Measurements from ENCODE around the gene LNX1. TPM values are rescaled to one million over a fixed set of nuclear protein-coding genes. Genes with fewer than 3 reads are reported as not detected.

LNX1 gene
- polyA plus RNA-seq, 1 donor (not counting 4 experiments of a cell fraction or from before 2014, with no cell fraction given) = 0.22 TPM

- Histone ChIP-seq H3K9me1 (ENCODE audit: control insufficient read depth, extremely low read depth, insufficient read depth, low read length) (no peaks in the 10 kb centered on the region), H3K27ac (ENCODE audit: control insufficient read depth, insufficient read depth, low read length) (no peak overlapping the region), H2AFZ (ENCODE audit: control insufficient read depth, low read length) (no peak overlapping the region), H3K27me3 (ENCODE audit: control insufficient read depth, extremely low read depth, insufficient read depth, low read length) (no peaks in the 10 kb centered on the region), H3K4me2 (ENCODE audit: control insufficient read depth, extremely low read depth, insufficient read depth, low read depth, low read length) (no peak overlapping the region), H3K4me3 (ENCODE audit: control insufficient read depth in 2 of 3, extremely low read depth in 1 of 3, insufficient read depth in 2 of 3, low read depth in 1 of 3, low read length in 3 of 3) (no peak overlapping the region), H3K4me1 (ENCODE audit: control insufficient read depth, extremely low read depth, insufficient read depth, low read length) (no peaks in the 10 kb centered on the region), H3K9me3 (ENCODE audit: control insufficient read depth, low read depth, low read length) (no peaks in the 10 kb centered on the region), H3K9ac (ENCODE audit: control insufficient read depth, extremely low read depth, insufficient read depth, low read length) (no peak overlapping the region), H4K20me1 (ENCODE audit: control insufficient read depth, extremely low read depth, insufficient read depth, low read length) (no peaks in the 10 kb centered on the region), H3K79me2 (ENCODE audit: control insufficient read depth, insufficient read depth, low read length) (no peaks in the 10 kb centered on the region), H3K36me3 (ENCODE audit: control insufficient read depth in 2 of 2, extremely low read depth in 1 of 2, insufficient read depth in 2 of 2, low read length in 2 of 2) (no peaks in the 10 kb centered on the region)
- dilution Hi-C loops (cut with MboI; ENCODE audit: extremely low pct_ligation_motif_present, low sequenced_read_pairs) = no loop called here
- FAIRE-seq (no peak), DNase-seq (ENCODE audit: low read depth, low spot score) (no peak)
- TF ChIP-seq CTCF (optimal IDR thresholded peaks at IDR 0.05 in 1 of 3, IDR thresholded peaks at IDR 0.05 in 1 of 3, conservative IDR thresholded peaks at IDR 0.05 in 1 of 3; ENCODE audit: extremely low read depth in 1 of 3, insufficient read depth in 2 of 3, low read length in 3 of 3) (no peak), EZH2 (IDR thresholded peaks at IDR 0.05; ENCODE audit: low read length) (no peak)
Measured at GRCh38 chr4:53511014-53511413, 80.3 kb downstream of the LNX1 start.

GRCh38 chr4:53510321-53510720 lies 81.0 kb downstream of the LNX1 start:
- Histone ChIP-seq H4K20me1 (ENCODE audit: control insufficient read depth, extremely low read depth, insufficient read depth, low read length) (no peaks in the 10 kb centered on the region), H3K36me3 (ENCODE audit: control insufficient read depth in 2 of 2, extremely low read depth in 1 of 2, insufficient read depth in 2 of 2, low read length in 2 of 2) (no peaks in the 10 kb centered on the region), H3K27me3 (ENCODE audit: control insufficient read depth, extremely low read depth, insufficient read depth, low read length) (no peaks in the 10 kb centered on the region), H3K4me3 (ENCODE audit: control insufficient read depth in 2 of 3, extremely low read depth in 1 of 3, insufficient read depth in 2 of 3, low read depth in 1 of 3, low read length in 3 of 3) (no peak overlapping the region), H2AFZ (ENCODE audit: control insufficient read depth, low read length) (no peak overlapping the region), H3K9ac (ENCODE audit: control insufficient read depth, extremely low read depth, insufficient read depth, low read length) (no peak overlapping the region), H3K79me2 (ENCODE audit: control insufficient read depth, insufficient read depth, low read length) (no peaks in the 10 kb centered on the region), H3K4me1 (ENCODE audit: control insufficient read depth, extremely low read depth, insufficient read depth, low read length) (no peaks in the 10 kb centered on the region), H3K4me2 (ENCODE audit: control insufficient read depth, extremely low read depth, insufficient read depth, low read depth, low read length) (no peak overlapping the region), H3K9me1 (ENCODE audit: control insufficient read depth, extremely low read depth, insufficient read depth, low read length) (no peaks in the 10 kb centered on the region), H3K27ac (ENCODE audit: control insufficient read depth, insufficient read depth, low read length) (no peak overlapping the region), H3K9me3 (ENCODE audit: control insufficient read depth, low read depth, low read length) (no peaks in the 10 kb centered on the region)
- dilution Hi-C loops (cut with MboI; ENCODE audit: extremely low pct_ligation_motif_present, low sequenced_read_pairs) = no loop called here
- no peak for FAIRE-seq
- no peak for DNase-seq (ENCODE audit: low read depth, low spot score)
- no peak for TF ChIP-seq CTCF (optimal IDR thresholded peaks at IDR 0.05 in 1 of 3, IDR thresholded peaks at IDR 0.05 in 1 of 3, conservative IDR thresholded peaks at IDR 0.05 in 1 of 3; ENCODE audit: extremely low read depth in 1 of 3, insufficient read depth in 2 of 3, low read length in 3 of 3)
- TF ChIP-seq EZH2 (IDR thresholded peaks at IDR 0.05; ENCODE audit: low read length) = no peak
